ENCODE results near the gene OTOGL.

DNA sequence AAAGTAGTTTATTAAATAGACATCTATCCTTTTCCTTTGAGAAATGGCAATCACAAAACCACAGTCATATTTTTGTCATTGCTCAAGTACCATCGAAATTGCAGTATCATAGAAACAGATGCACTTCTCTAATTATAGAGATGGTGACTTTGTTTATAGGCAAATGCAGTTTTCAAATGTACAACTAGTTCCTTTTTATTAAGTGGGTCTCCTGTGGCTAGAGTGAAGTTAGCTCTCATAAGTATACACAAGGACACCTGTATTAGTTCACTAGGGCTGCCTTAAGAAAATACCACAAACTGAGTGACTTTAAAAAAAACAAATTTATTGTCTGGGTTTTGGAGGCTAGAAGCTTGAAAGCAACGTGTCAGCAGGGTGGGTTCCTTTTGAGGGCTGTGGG, 62.8 kb downstream of the OTOGL start:
- TF ChIP-seq, protein P1, sequence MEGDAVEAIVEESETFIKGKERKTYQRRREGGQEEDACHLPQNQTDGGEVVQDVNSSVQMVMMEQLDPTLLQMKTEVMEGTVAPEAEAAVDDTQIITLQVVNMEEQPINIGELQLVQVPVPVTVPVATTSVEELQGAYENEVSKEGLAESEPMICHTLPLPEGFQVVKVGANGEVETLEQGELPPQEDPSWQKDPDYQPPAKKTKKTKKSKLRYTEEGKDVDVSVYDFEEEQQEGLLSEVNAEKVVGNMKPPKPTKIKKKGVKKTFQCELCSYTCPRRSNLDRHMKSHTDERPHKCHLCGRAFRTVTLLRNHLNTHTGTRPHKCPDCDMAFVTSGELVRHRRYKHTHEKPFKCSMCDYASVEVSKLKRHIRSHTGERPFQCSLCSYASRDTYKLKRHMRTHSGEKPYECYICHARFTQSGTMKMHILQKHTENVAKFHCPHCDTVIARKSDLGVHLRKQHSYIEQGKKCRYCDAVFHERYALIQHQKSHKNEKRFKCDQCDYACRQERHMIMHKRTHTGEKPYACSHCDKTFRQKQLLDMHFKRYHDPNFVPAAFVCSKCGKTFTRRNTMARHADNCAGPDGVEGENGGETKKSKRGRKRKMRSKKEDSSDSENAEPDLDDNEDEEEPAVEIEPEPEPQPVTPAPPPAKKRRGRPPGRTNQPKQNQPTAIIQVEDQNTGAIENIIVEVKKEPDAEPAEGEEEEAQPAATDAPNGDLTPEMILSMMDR (conservative IDR thresholded peaks at IDR 0.05; ENCODE audit: low read length): no peak
- TF ChIP-seq EZH2phosphoT487 (IDR thresholded peaks at IDR 0.05; ENCODE audit: borderline replicate concordance, low read depth, low read length): no peak
